Measurements from ENCODE around the gene CIAPIN1. TPM values are rescaled to one million over a fixed set of nuclear protein-coding genes. Genes with fewer than 3 reads are reported as not detected.

The CIAPIN1 gene
- total RNA-seq, 4 donors from 2014 or later = 32.2 to 40.0 (median 35.7) TPM

GRCh38 chr16:57434003-57434402 lies 13.2 kb downstream of the CIAPIN1 start:
- no peak for TF ChIP-seq POLR2AphosphoS5 (IDR thresholded peaks at IDR 0.05)
- TF ChIP-seq EP300 (IDR thresholded peaks at IDR 0.05) = no peak
- TF ChIP-seq CTCF (IDR thresholded peaks at IDR 0.05) = no peak
- TF ChIP-seq POLR2A (IDR thresholded peaks at IDR 0.05) = no peak
- no peaks in the 10 kb centered on the region for H3K9me3 ChIP-seq
- H3K4me1 ChIP-seq = no peaks in the 10 kb centered on the region
- 91% methylated on average over 2 of the region's 2 CpGs for WGBS
- peaks cover 96% of the 10 kb centered on the region for H3K36me3 ChIP-seq
- H3K27me3 ChIP-seq = no peaks in the 10 kb centered on the region
- no peak overlapping the region for H3K4me3 ChIP-seq
- DNase-seq (ENCODE audit: low spot score in 2 of 2) = no peak
- H3K27ac ChIP-seq = no peak overlapping the region

- TF ChIP-seq POLR2A (IDR thresholded peaks at IDR 0.05) (no peak), CTCF (IDR thresholded peaks at IDR 0.05) (no peak), EP300 (IDR thresholded peaks at IDR 0.05) (no peak), POLR2AphosphoS5 (IDR thresholded peaks at IDR 0.05) (no peak)
- no peak for DNase-seq (ENCODE audit: low spot score in 2 of 2)
- Histone ChIP-seq H3K27ac (no peak overlapping the region), H3K36me3 (peaks cover 96% of the 10 kb centered on the region), H3K27me3 (no peaks in the 10 kb centered on the region), H3K9me3 (no peaks in the 10 kb centered on the region), H3K4me1 (no peaks in the 10 kb centered on the region), H3K4me3 (no peak overlapping the region)
- 90% methylated on average over 3 of the region's 3 CpGs for WGBS
Observed at GRCh38 chr16:57432989-57433388, 14.2 kb downstream of the CIAPIN1 start.

- Histone ChIP-seq H3K4me1 (no peaks in the 10 kb centered on the region), H3K27me3 (no peaks in the 10 kb centered on the region), H3K36me3 (peaks cover 99% of the 10 kb centered on the region), H3K4me3 (no peak overlapping the region), H3K9me3 (no peaks in the 10 kb centered on the region), H3K27ac (no peak overlapping the region)
- 89% methylated on average over 2 of the region's 2 CpGs for WGBS
- no peak for TF ChIP-seq POLR2AphosphoS5 (IDR thresholded peaks at IDR 0.05)
- TF ChIP-seq EP300 (IDR thresholded peaks at IDR 0.05) = no peak
- no peak for TF ChIP-seq CTCF (IDR thresholded peaks at IDR 0.05)
- TF ChIP-seq POLR2A (IDR thresholded peaks at IDR 0.05) = no peak
- no peak for DNase-seq (ENCODE audit: low spot score in 2 of 2)
Observed at GRCh38 chr16:57432505-57432904, 14.7 kb downstream of the CIAPIN1 start.

GRCh38 chr16:57430955-57431354 lies 16.2 kb downstream of the CIAPIN1 start:
- no peak for DNase-seq (ENCODE audit: low spot score in 2 of 2)
- Histone ChIP-seq H3K9me3 (no peaks in the 10 kb centered on the region), H3K4me3 (no peak overlapping the region), H3K36me3 (peaks cover 97% of the 10 kb centered on the region), H3K27ac (no peak overlapping the region), H3K4me1 (no peaks in the 10 kb centered on the region), H3K27me3 (no peaks in the 10 kb centered on the region)
- 80% methylated on average over 5 of the region's 5 CpGs for WGBS
- TF ChIP-seq CTCF (IDR thresholded peaks at IDR 0.05) = no peak
- TF ChIP-seq POLR2A (IDR thresholded peaks at IDR 0.05) = no peak
- no peak for TF ChIP-seq POLR2AphosphoS5 (IDR thresholded peaks at IDR 0.05)
- no peak for TF ChIP-seq EP300 (IDR thresholded peaks at IDR 0.05)

- no peaks in the 10 kb centered on the region for H3K4me1 ChIP-seq
- TF ChIP-seq POLR2A (IDR thresholded peaks at IDR 0.05) (no peak), POLR2AphosphoS5 (IDR thresholded peaks at IDR 0.05) (no peak), CTCF (IDR thresholded peaks at IDR 0.05) (no peak), EP300 (IDR thresholded peaks at IDR 0.05) (no peak)
- DNase-seq (ENCODE audit: low spot score in 2 of 2) = no peak
- H3K36me3 ChIP-seq = peaks cover 65% of the 10 kb centered on the region
- no peaks in the 10 kb centered on the region for H3K9me3 ChIP-seq
- H3K4me3 ChIP-seq = no peak overlapping the region
- H3K27me3 ChIP-seq = no peaks in the 10 kb centered on the region
- no peak overlapping the region for H3K27ac ChIP-seq
Observed at GRCh38 chr16:57427824-57428223, 19.4 kb downstream of the CIAPIN1 start.

Data from suprapubic skin (tissue), 4 donors.